ENCODE results near the gene KCNJ11.
"Not testable (repeated sequence)": the region's sequence is repeated elsewhere in the genome, so short reads cannot be mapped to it uniquely, and the experiment has no call there.

The KCNJ11 gene

GRCh38 chr11:17388609-17389210 is at the start of gene KCNJ11:
KCNJ11 (minus strand) TSS chr11:17388659; CDS start chr11:17388091, 568 bp downstream.
- peak; percentile 69 for DNase-seq

DNA sequence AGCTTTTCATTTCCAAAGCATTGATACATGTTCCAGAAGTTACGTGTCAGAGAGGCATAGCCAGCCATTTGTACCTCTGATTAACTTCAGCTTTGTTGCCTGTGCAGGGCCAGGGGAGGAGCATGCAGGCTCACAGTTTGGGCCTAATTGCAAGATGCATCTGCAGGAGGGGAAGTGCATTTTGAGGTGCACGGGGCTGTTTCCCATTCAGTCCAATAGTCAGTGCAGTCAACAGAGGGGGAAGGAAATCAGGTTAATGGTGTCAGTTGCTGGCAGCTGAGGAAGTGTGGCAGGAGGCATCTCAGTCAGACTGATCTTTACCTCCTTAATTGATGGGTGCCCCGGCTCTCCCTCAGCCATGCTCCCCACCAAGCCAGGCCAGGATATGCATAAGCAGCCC is 48.9 kb upstream of the KCNJ11 start:
- peak; percentile 66 for DNase-seq

DNA sequence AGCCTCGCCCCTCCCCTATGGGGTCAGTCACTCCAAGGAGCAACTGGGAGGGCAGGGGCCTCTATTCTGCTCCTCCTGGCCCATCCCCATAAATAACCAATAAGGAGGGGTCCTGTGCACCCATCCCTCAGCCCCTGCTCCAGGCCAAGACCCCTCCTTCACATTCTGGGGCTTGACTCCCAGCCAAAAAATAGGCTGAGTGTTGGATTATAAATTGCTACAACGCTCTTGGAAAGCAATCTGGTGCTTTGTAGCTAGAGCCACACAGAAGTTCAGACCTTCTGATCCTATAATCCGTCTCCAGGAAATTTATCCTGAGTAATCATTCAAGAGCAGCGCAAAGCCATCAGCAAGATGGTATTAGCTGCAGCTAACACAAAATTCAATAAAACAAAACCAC is 45.6 kb upstream of the KCNJ11 start:
- no peak for DNase-seq

- peak; percentile 47 for DNase-seq
Observed at GRCh38 chr11:17432002-17432401, 43.5 kb upstream of the KCNJ11 start.

- peak; percentile 43 for DNase-seq
Observed at GRCh38 chr11:17431139-17431538, 42.7 kb upstream of the KCNJ11 start.

- no peak for DNase-seq
Observed at GRCh38 chr11:17430616-17431015, 42.2 kb upstream of the KCNJ11 start.

- peak; percentile 10 for DNase-seq
Observed at GRCh38 chr11:17428925-17429324, 40.5 kb upstream of the KCNJ11 start.

- no peak for DNase-seq
Observed at GRCh38 chr11:17428261-17428660, 39.8 kb upstream of the KCNJ11 start.

- DNase-seq = not testable (repeated sequence)
Observed at GRCh38 chr11:17426233-17426632, 37.8 kb upstream of the KCNJ11 start.

DNA sequence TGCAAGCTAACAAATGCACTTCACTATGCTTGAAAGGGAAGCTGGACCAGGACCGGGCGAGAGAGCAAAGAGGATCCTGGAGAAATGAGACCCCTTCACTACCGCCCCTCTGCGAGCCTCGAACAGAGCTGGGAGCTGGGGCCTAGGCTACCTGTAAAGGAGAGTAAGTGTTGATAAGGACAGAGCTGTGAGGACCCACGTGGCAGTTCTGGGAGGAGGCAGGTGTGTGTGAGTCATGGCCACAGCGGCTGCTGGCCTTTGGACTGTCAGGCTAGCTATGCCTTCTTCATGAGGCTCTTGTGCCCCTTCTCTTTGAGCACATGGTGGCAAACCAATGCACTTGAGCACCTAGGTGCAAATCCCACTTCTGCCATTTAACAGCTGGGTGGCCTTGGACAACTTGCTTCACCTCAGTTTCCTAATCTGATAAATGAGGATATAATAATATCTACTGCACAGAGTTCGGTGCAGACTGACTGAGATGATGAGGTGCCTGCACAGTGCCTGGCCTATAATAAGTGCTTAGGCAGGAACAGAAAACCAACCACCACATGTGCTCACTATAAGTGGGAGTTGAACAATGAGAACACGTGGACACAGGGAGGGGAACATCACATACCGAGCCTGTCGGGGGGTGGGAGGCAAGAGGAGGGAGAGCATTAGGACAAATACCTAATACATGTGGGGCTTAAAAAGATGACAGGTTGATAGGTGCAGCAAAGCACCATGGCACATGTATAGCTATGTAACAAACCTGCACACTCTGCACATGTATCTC is 35.3 kb upstream of the KCNJ11 start:
- peak; percentile 9 for DNase-seq

DNA sequence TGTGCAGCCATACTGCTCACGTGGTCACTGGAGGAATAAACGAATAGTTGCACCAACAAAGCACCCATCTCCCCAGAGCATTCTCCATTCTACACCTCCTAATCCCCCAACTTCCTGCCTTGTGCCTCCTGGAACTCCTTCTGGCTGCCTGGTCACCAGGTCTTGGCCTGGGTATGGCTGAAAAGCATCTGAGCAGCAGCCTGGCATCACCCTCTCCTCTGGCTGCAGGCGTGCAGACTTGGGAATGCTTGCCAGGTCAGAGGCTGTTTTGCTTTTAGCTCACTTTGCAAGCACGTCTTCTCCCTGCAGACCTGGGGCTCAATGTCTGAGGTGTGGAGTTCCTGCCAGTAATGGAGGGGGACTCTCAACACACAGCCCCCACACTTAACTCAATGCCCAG is 33.3 kb upstream of the KCNJ11 start:
- peak; percentile 33 for DNase-seq

- peak; percentile 65 for DNase-seq
Observed at GRCh38 chr11:17418444-17419081, 30.1 kb upstream of the KCNJ11 start.

- no peak for DNase-seq
Observed at GRCh38 chr11:17416492-17416891, 28.0 kb upstream of the KCNJ11 start.

- DNase-seq = no peak
Observed at GRCh38 chr11:17415523-17416104, 27.2 kb upstream of the KCNJ11 start.

GRCh38 chr11:17414992-17415391 is 26.5 kb upstream of the KCNJ11 start:
- no peak for DNase-seq

DNA sequence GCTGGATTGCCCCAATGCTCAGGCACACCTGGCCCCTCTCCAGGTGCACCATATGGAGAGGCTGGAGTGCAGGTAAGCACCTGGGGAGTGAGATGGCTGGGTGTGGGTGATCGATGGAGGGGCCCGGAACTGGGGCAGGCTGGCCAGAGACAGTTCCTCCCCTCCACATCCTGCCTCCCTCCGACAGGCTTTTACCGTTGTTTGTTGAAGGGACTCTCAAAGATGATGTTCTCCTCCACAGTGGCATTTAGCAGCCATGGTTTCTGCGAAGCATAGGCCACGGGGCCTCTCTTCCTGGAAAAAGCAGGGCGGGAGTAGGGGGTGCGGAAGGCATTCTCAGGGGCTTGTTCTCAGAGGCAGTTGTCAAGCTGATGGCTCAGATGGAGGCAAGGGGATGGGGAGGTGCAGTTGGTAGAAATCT is 25.9 kb upstream of the KCNJ11 start:
- peak; percentile 98 for DNase-seq

- peak; percentile 98 for DNase-seq
Observed at GRCh38 chr11:17413414-17414316, 25.2 kb upstream of the KCNJ11 start.

DNA sequence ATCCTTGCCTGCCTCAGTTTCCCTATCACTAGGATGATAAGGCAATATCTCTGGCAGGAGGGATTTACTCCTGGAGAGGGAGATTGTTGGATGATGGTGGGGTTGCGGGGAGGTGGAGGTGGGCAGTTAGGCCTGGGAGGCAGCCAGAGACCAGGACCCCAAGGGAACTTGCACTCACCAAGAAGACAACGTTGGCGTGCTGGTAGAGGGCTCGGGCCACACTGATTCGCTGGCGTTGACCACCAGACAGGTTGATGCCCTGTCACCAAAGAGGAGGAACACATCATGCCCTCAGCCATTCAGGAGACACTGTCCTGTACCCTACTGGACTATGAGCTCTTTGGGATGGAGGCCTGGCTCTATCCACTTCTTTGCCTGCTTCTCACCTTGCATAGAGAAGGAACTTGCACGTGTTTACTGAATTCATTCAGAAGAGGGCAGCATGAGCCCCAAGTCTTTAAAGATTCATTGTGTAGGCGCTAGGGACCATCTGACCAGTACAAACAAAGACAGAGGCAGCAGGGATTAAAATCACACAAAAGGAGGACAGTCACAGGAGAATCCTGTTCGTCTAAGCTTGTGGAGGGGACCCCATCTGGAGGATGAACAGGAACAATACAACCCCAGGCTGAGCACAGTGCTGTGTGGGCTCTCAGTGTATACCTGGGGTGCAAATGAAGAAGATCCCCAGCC is 24.2 kb upstream of the KCNJ11 start:
- peak; percentile 91 for DNase-seq

DNA sequence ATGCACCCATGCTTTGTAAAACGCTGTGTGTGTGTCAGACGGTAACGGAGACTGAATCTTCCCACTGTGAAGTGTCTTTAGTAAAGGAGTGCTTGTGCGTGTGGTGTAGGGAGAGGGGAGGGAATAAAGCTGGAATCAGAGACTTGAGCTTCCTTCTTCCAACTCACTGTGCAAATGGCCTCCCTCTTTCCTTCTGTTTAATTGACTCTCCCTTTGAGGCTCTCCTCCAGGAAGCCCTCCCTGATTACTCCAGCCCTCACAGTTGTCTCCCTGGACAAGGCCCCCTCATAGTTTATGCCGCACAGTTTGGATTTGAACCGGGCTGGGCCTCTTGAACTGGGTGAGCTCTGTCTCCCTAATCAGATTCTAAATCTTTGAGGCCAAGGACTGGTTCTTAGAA is 23.0 kb upstream of the KCNJ11 start:
- peak; percentile 57 for DNase-seq

DNA sequence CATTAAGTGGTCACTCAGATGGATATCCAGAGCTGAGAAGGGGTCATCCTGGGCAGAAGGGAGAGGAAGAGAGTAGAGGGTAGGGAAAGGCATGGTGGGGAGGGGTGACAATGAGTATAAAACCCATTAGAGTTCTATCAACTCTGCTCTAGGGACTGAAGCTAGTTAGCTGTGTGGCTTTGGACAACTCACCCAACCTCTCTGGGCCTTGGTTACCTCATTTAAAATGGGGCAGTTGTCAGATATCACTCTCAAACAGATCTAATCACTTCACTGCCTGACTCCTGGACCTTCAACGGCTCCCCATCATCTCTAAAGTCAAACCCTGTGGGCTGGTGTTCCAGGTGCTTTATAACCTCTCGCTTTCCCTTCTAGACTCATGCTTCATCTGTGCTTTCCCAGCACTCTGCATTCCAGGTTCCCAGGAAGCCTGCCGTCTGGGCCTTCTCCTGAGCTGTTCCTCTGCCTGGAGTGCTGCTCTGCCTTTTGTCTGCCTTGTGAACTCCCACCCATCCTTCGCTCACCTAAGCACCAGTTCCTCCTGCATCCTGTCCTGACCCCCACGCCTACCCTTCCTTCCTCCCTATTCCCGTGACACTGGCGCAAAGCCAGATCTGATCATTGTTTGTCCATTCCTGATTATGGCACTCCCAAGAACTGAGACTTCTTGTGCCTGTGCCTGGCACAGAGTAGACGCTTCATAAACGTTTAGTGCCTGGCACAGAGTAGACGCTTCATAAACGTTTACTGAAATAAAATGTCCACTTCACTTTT is 22.3 kb upstream of the KCNJ11 start:
- peak; percentile 82 for DNase-seq

GRCh38 chr11:17408641-17409040 is 20.2 kb upstream of the KCNJ11 start:
- DNase-seq = no peak

Data from NCI-H69 (cell line).